Uterus (tissue), 2 donors: ENCODE results near the gene ZBTB7C.

ENCODE experiments used
- POLR2A ChIP-seq, 2 donors: fragments of 450-650 bp; IDR thresholded peaks; one replicate each; pipeline ENCODE4 v1.6.1; 2016; ENCODE audit warnings: antibody characterized with exemption in 2 of 2, mild to moderate bottlenecking in 1 of 2, moderate library complexity in 1 of 2
- TF ChIP-seq, protein P1 (sequence below), 4 experiments: fragments of 200-600 bp in 2 of 4; fragments of 450-650 bp in 2 of 4; sonication (generic) in 2 of 4; IDR thresholded peaks; one replicate each; pipeline ENCODE4 v1.5.1; 2016 to 2019; ENCODE audit warnings: antibody characterized with exemption in 4 of 4, mild to moderate bottlenecking in 2 of 4, moderate library complexity in 1 of 4

DNA sequence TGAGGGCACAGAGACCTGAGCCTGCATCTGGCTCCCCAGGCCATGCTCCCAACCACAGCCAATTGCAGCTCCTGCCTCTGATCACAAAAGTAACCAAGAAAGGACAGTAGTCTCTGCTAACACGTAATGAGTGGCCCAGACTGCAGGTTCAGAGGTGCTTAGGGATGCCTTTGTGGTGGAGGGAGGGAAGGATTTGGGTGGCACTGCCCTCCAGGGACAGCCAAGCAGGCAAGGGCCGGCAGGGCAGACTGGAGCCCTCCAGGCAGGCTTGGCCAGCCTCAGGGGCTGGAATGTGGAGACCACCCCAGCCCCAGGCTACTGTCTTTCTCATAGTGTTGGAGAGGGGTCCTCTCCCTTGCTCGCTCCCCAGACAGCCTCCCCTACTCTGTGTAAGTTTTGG lies 364.2 kb downstream of the ZBTB7C start:
- TF ChIP-seq, protein P1, sequence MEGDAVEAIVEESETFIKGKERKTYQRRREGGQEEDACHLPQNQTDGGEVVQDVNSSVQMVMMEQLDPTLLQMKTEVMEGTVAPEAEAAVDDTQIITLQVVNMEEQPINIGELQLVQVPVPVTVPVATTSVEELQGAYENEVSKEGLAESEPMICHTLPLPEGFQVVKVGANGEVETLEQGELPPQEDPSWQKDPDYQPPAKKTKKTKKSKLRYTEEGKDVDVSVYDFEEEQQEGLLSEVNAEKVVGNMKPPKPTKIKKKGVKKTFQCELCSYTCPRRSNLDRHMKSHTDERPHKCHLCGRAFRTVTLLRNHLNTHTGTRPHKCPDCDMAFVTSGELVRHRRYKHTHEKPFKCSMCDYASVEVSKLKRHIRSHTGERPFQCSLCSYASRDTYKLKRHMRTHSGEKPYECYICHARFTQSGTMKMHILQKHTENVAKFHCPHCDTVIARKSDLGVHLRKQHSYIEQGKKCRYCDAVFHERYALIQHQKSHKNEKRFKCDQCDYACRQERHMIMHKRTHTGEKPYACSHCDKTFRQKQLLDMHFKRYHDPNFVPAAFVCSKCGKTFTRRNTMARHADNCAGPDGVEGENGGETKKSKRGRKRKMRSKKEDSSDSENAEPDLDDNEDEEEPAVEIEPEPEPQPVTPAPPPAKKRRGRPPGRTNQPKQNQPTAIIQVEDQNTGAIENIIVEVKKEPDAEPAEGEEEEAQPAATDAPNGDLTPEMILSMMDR (IDR thresholded peaks at IDR 0.05): no peak
- no peak for TF ChIP-seq POLR2A (IDR thresholded peaks at IDR 0.05)
